Panc1 (cell line): ENCODE measurements around the gene ARSI. TPM values are rescaled to one million over a fixed set of nuclear protein-coding genes. Genes with fewer than 3 reads are reported as not detected.
A peak's percentile ranks its signal among the peaks of the same experiment; 100 is the strongest.

Experiments used
- ATAC-seq: fragments of 200-7000 bp; cut with Tn5 transposase; 2 replicates; pipeline ENCODE4 v1.9.1; 2020; ENCODE audit warnings: mild to moderate bottlenecking, moderate library complexity
- BruUV-seq: library from RNA; stranded (reverse); fragments of 400-500 nt; replicated peaks from 2 replicates; lab custom pipeline; 2021; lab: Mats Ljungman, UMichigan
- CTCF ChIA-PET: fragments of 300-600 bp; sonication (Branson Sonifier 250); formaldehyde crosslinking; loops from one replicate; lab custom pipeline; 2022; ENCODE audit warnings: antibody characterized with exemption; lab: Charles Lee
- POLR2A ChIA-PET: fragments of 300-600 bp; sonication (Branson Sonifier 250); formaldehyde crosslinking; loops from one replicate; lab custom pipeline; 2022; ENCODE audit warnings: antibody characterized with exemption; lab: Charles Lee
- DNase-seq: peaks from one replicate; pipeline ENCODE4 v3.0.0-alpha.2; 2010; ENCODE audit warnings: low read depth, low spot score
- H3K27ac ChIP-seq: 2 replicates; pipeline ENCODE4 v1.5.1; 2011; ENCODE audit warnings: mild to moderate bottlenecking, low read length, inconsistent platforms
- H3K27me3 ChIP-seq: fragments of 200-500 bp; sonication (Bioruptor generic); 2 replicates; pipeline ENCODE4 v1.6.0; 2014; ENCODE audit warnings: low read length, inconsistent platforms; ENCODE audit not compliant: control insufficient read depth, insufficient read depth
- H3K36me3 ChIP-seq: fragments of 200-500 bp; sonication (Bioruptor generic); 2 replicates; pipeline ENCODE4 v1.5.1; 2014; ENCODE audit warnings: inconsistent platforms, mild to moderate bottlenecking, low read length, moderate library complexity; ENCODE audit not compliant: control insufficient read depth, insufficient read depth
- H3K4me1 ChIP-seq: 2 replicates; pipeline ENCODE4 v1.5.1; 2011; ENCODE audit warnings: inconsistent platforms, mild to moderate bottlenecking, low read length, moderate library complexity; ENCODE audit not compliant: control insufficient read depth, insufficient read depth
- H3K4me3 ChIP-seq, 2 experiments: 2 replicates each; pipeline ENCODE4 v1.5.1; 2011 to 2012; ENCODE audit warnings: low read depth in 2 of 2, low read length in 2 of 2, mild to moderate bottlenecking in 2 of 2, inconsistent platforms in 1 of 2, moderate library complexity in 1 of 2
- H3K9me3 ChIP-seq: fragments of 200-500 bp; sonication (Bioruptor generic); 2 replicates; pipeline ENCODE4 v1.5.1; 2014; ENCODE audit warnings: low read depth, mild to moderate bottlenecking, inconsistent platforms, low read length, moderate library complexity; ENCODE audit not compliant: control insufficient read depth, insufficient read depth
- CTCF ChIP-seq: fragments of 450-650 bp; IDR thresholded peaks from 2 replicates; pipeline ENCODE4 v1.5.1; 2017; ENCODE audit warnings: mild to moderate bottlenecking
- POLR2AphosphoS5 ChIP-seq: IDR thresholded peaks from 2 replicates; pipeline ENCODE4 v1.6.1; 2012; ENCODE audit warnings: mild to moderate bottlenecking, low read depth, low read length, moderate library complexity
- REST ChIP-seq, 2 experiments: IDR thresholded peaks; 2 replicates each; pipeline ENCODE4 v1.6.1; 2011 to 2012; ENCODE audit warnings: low read depth in 2 of 2, control low read depth in 1 of 2, low read length in 1 of 2, mild to moderate bottlenecking in 1 of 2, moderate library complexity in 1 of 2; ENCODE audit not compliant: insufficient read depth in 1 of 2
- SIN3A ChIP-seq: IDR thresholded peaks from 2 replicates; pipeline ENCODE4 v1.6.1; 2012; ENCODE audit warnings: low read depth, mild to moderate bottlenecking, low read length, moderate library complexity, borderline replicate concordance; ENCODE audit not compliant: insufficient read depth
- TCF7L2 ChIP-seq: IDR thresholded peaks from 2 replicates; pipeline ENCODE4 v1.6.1; 2011; ENCODE audit warnings: mild to moderate bottlenecking, low read depth, low read length, inconsistent platforms
- in situ Hi-C: cut with HindIII; loops from 2 replicates; pipeline ENCODE4 v1.10.0; 2016; ENCODE audit warnings: low sequenced_read_pairs, low pct_unique_long_range_greater_than_20kb
- intact Hi-C: fragments of 100-400 bp; cut with micrococcal nuclease; formaldehyde crosslinking; loops from one replicate; pipeline ENCODE4 v1.10.0; 2022; ENCODE audit not compliant: unreplicated experiment
- total RNA-seq: library from RNA; stranded (reverse); gene quantifications from one replicate; pipeline ENCODE4 v1.2.1, GENCODE V29; 2021; ENCODE audit not compliant: unreplicated experiment

ARSI gene
- total RNA-seq, 1 experiment from 2014 or later: 18.6 TPM

- peaks cover 10% of the 10 kb centered on the region; the same call in 1 of the 2 replicates for H3K4me1 ChIP-seq
- intact Hi-C loops (no loop called here), in situ Hi-C loops (no loop called here)
- ChIA-PET CTCF (no interaction called here), POLR2A (no interaction called here)
- H3K27ac ChIP-seq: no peak overlapping the region
- H3K36me3 ChIP-seq: no peaks in the 10 kb centered on the region
- TF ChIP-seq POLR2AphosphoS5: no peak
- TF ChIP-seq REST (IDR thresholded peaks at IDR 0.05; ENCODE audit: insufficient read depth in 1 of 2, low read depth in 2 of 2, low read length in 1 of 2): no peak
- TF ChIP-seq TCF7L2: no peak
- no peak for TF ChIP-seq CTCF
- no peak for TF ChIP-seq SIN3A
- BruUV-seq: no TSS peak
- no peak for ATAC-seq
- H3K4me3 ChIP-seq: no peak overlapping the region
- H3K9me3 ChIP-seq: no peaks in the 10 kb centered on the region
- no peak for DNase-seq
- no peaks in the 10 kb centered on the region for H3K27me3 ChIP-seq
Observed at GRCh38 chr5:150306775-150307174, 4.1 kb upstream of the ARSI start.

GRCh38 chr5:150305557-150305956, 2.9 kb upstream of the ARSI start:
- ATAC-seq: no peak
- in situ Hi-C loops: no loop called here

More at GRCh38 chr5:150305557-150305956, 2.9 kb upstream of the ARSI start:
- Histone ChIP-seq H3K27me3 (no peaks in the 10 kb centered on the region), H3K4me1 (peaks cover 19% of the 10 kb centered on the region; the same call in 1 of the 2 replicates), H3K4me3 (no peak overlapping the region), H3K27ac (peak overlapping the region; percentile 57), H3K9me3 (no peaks in the 10 kb centered on the region), H3K36me3 (no peaks in the 10 kb centered on the region)
- ChIA-PET POLR2A (no interaction called here), CTCF (no interaction called here)
- intact Hi-C loops: no loop called here
- no peak for TF ChIP-seq POLR2AphosphoS5
- TF ChIP-seq TCF7L2: no peak
- TF ChIP-seq SIN3A: no peak
- TF ChIP-seq CTCF: no peak
- no peak for TF ChIP-seq REST (IDR thresholded peaks at IDR 0.05; ENCODE audit: insufficient read depth in 1 of 2, low read depth in 2 of 2, low read length in 1 of 2)
- DNase-seq: no peak
- BruUV-seq: no TSS peak
